Right atrium auricular region (tissue), 2 donors: ENCODE data around the gene SESTD1. TPM values are rescaled to one million over a fixed set of nuclear protein-coding genes. Genes with fewer than 3 reads are reported as not detected.

ENCODE experiments used
- DNase-seq: peaks from one replicate; pipeline ENCODE4 v3.0.0-alpha.2; 2019; ENCODE audit warnings: low spot score
- H3K27ac ChIP-seq, 2 donors: fragments of 200-600 bp; sonication (generic); 1 replicate in 1 of 2; 2 replicates in 1 of 2; pipeline ENCODE4 v1.5.1; 2016 to 2019
- H3K27me3 ChIP-seq, 2 donors: fragments of 200-600 bp; sonication (generic); one replicate each; pipeline versions ENCODE4 v1.5.1 to v1.6.0; 2017 to 2019
- H3K36me3 ChIP-seq: fragments of 200-600 bp; sonication (generic); one replicate; pipeline ENCODE4 v1.5.1; 2016
- H3K4me1 ChIP-seq, 2 donors: fragments of 200-600 bp; sonication (generic); one replicate each; pipeline versions ENCODE4 v1.5.1 to v1.6.0; 2017 to 2019
- H3K4me3 ChIP-seq, 2 donors: fragments of 200-600 bp; sonication (generic); 1 replicate in 1 of 2; 2 replicates in 1 of 2; pipeline ENCODE4 v1.5.1; 2017 to 2019; ENCODE audit warnings: mild to moderate bottlenecking in 1 of 2, moderate library complexity in 1 of 2
- H3K9me3 ChIP-seq, 2 donors: fragments of 200-600 bp; sonication (generic); one replicate each; pipeline ENCODE4 v1.5.1; 2019
- total RNA-seq, 2 donors: library from RNA; depleted of rRNA; stranded (reverse); fragments of >200 nt; gene quantifications; one replicate each; pipeline ENCODE4 v1.1.0, GENCODE V29; 2016
- TF ChIP-seq, protein P1 (sequence below), 2 donors: fragments of 200-600 bp; sonication (generic); IDR thresholded peaks; one replicate each; pipeline ENCODE4 v1.5.1; 2019; ENCODE audit warnings: antibody characterized with exemption in 2 of 2

SESTD1 gene
- total RNA-seq, 2 donors from 2014 or later = 16.5 to 19.7 TPM

DNA sequence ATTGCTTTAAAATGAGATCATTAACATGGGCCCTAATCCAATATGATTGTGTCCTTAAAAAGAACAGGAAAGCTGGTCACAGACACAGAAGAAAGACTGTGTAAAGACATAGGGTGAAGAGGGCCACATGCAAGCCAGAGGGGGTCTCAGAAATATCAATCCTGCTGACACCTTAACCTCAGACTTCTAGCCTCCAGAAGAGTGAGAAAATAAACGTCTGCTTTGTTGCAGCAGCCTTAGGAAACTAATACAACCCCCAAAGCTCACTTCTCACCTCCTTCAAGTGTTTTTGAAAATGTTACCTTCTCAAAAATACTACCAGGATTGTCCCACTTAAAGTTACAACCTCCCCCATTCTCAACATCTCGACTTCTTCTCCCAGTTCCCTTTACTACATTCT, 39.8 kb upstream of the SESTD1 start:
- Histone ChIP-seq H3K27me3 (no peaks in the 10 kb centered on the region), H3K9me3 (no peaks in the 10 kb centered on the region), H3K27ac (no peak overlapping the region), H3K36me3 (no peaks in the 10 kb centered on the region), H3K4me1 (no peaks in the 10 kb centered on the region), H3K4me3 (no peak overlapping the region)
- TF ChIP-seq, protein P1, sequence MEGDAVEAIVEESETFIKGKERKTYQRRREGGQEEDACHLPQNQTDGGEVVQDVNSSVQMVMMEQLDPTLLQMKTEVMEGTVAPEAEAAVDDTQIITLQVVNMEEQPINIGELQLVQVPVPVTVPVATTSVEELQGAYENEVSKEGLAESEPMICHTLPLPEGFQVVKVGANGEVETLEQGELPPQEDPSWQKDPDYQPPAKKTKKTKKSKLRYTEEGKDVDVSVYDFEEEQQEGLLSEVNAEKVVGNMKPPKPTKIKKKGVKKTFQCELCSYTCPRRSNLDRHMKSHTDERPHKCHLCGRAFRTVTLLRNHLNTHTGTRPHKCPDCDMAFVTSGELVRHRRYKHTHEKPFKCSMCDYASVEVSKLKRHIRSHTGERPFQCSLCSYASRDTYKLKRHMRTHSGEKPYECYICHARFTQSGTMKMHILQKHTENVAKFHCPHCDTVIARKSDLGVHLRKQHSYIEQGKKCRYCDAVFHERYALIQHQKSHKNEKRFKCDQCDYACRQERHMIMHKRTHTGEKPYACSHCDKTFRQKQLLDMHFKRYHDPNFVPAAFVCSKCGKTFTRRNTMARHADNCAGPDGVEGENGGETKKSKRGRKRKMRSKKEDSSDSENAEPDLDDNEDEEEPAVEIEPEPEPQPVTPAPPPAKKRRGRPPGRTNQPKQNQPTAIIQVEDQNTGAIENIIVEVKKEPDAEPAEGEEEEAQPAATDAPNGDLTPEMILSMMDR (IDR thresholded peaks at IDR 0.05) = no peak
- DNase-seq = no peak

DNA sequence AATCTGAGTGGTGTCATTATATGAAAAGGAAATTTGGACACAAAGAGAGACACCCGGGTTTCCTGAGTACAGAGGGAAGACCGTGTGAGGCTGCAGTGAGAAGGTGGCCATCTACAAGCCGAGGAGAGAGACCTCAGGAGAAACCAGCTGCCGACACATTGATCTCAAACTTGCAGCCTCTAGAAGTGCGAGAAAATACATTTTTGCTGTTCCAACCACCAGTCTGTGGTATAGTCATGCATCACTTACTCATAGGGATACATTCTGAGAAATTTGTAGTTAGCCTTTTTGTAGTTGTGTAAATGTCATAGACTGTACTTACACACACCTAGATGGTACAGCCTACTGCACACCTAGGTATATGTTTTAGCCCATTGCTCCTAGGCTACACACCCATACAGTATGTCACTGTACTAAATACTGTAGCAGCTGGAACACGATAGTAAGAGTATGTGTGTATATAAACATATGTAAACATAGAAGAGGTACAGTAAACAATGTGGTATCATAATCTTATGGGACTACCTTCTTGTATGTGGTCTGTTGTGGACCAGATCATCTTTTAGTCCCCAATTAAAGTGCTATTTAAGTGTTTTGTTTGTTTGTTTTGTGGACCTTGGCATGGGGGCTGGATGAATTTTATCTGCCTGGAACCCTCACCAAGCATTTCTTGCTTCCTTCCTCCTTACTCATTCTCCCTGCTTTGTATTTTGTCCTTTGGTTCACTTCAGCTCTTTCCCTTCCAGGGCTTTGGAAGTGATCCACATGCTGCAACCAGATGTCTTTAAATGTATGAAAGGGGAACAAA, 38.3 kb upstream of the SESTD1 start:
- TF ChIP-seq, protein P1 (IDR thresholded peaks at IDR 0.05) = no peak
- DNase-seq = no peak
- no peaks in the 10 kb centered on the region for H3K36me3 ChIP-seq
- no peaks in the 10 kb centered on the region for H3K27me3 ChIP-seq
- no peak overlapping the region for H3K27ac ChIP-seq
- H3K4me1 ChIP-seq = no peaks in the 10 kb centered on the region
- H3K4me3 ChIP-seq = no peak overlapping the region
- H3K9me3 ChIP-seq = no peaks in the 10 kb centered on the region

DNA sequence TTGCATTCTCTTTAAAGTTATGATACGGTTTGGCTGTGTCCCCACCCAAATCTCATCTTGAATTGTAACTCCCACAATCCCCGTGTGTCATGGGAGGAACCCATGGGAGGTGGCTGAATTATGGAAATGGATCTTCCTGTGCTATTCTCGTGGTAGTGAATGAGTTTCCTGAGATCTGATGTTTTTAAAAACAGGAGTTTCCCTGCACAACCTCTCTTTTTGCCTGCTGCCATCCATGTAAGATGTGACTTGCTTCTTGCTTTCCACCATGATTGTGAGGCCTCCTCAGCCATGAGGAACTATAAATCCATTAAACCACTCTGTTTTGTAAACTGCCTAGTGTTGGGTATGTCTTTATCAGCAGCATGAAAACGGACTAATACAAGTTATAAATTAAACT, 37.5 kb upstream of the SESTD1 start:
- DNase-seq = no peak

DNA sequence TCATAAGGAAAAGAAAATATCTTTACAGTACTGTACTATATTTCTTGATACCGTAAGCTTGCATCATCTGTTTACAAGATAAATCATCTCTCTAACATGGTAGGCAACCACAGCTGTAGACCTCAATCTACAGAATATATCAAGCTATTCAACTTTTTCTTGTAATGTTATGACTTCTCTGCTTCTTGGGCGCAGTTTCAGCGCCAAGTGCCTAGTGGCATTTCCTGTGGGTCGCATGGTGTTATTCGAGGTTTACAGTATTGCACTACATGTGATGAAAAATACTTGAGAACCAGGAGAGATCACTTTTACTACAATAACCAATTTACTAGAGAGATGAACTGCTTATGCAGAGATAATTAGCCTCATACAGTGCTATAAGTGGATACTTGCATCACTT, 34.0 kb upstream of the SESTD1 start:
- Histone ChIP-seq H3K36me3 (no peaks in the 10 kb centered on the region), H3K4me3 (no peak overlapping the region), H3K27ac (no peak overlapping the region), H3K27me3 (no peaks in the 10 kb centered on the region), H3K4me1 (no peaks in the 10 kb centered on the region), H3K9me3 (no peaks in the 10 kb centered on the region)
- TF ChIP-seq, protein P1 (IDR thresholded peaks at IDR 0.05) = no peak
- DNase-seq = no peak

More for the DNA sequence above, 37.5 kb upstream of the SESTD1 start:
- Histone ChIP-seq H3K4me3 (no peak overlapping the region), H3K27me3 (no peaks in the 10 kb centered on the region), H3K9me3 (no peaks in the 10 kb centered on the region), H3K27ac (no peak overlapping the region), H3K36me3 (no peaks in the 10 kb centered on the region), H3K4me1 (no peaks in the 10 kb centered on the region)
- TF ChIP-seq, protein P1 (IDR thresholded peaks at IDR 0.05) = no peak

DNA sequence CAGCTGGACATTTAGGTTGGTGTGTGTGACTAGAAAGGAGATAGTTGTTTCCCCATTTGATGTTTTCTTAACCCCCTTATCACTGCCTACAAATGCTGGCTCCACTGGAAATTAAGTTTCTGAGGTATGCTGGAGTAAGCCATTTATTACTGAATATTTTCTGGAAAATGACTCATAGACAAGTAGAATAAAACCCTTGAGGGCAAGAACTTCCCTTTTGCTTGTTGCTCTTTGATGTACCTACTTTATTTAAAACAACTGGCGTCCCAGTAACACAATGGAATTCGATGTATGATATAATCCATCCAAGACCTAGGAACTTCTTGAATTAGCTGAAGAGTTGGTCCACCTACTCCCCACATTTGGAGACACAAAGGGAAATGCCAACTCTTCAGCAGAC, 33.3 kb upstream of the SESTD1 start:
- Histone ChIP-seq H3K27ac (no peak overlapping the region), H3K36me3 (no peaks in the 10 kb centered on the region), H3K27me3 (no peaks in the 10 kb centered on the region), H3K9me3 (no peaks in the 10 kb centered on the region), H3K4me3 (no peak overlapping the region), H3K4me1 (no peaks in the 10 kb centered on the region)
- DNase-seq = no peak
- TF ChIP-seq, protein P1 (IDR thresholded peaks at IDR 0.05) = no peak

DNA sequence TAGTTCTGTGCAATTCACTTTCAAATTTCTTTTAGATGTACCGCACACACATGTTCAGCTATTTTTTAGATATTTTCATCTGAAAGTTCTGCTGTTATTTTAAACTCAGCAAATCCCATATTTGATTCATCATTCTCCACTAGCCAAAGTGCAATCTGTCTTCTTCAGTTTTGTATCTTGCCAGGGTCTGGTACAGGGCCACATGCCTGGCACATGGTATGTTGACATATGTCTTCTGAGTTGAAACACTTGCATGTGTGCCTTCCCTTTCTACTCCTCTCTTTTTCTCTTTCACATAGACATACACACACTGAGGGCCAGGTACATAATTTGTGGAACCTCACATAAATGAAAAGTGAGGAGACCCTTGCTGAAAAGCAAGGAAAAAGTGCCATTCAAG, 25.7 kb upstream of the SESTD1 start:
- DNase-seq = no peak
- TF ChIP-seq, protein P1 (IDR thresholded peaks at IDR 0.05) = no peak

More for the DNA sequence above, 25.7 kb upstream of the SESTD1 start:
- Histone ChIP-seq H3K27ac (no peak overlapping the region), H3K27me3 (no peaks in the 10 kb centered on the region), H3K4me3 (no peak overlapping the region), H3K36me3 (no peaks in the 10 kb centered on the region), H3K9me3 (no peaks in the 10 kb centered on the region), H3K4me1 (no peaks in the 10 kb centered on the region)
